GM19463 (cell line): ENCODE results near the gene UGT1A6.

Source experiments
- ATAC-seq: cut with Tn5 transposase; IDR thresholded peaks from one replicate; pipeline ENCODE4 v1.9.1; 2021; ENCODE audit warnings: mild to moderate bottlenecking, moderate library complexity; ENCODE audit not compliant: unreplicated experiment

Gene UGT1A6

DNA sequence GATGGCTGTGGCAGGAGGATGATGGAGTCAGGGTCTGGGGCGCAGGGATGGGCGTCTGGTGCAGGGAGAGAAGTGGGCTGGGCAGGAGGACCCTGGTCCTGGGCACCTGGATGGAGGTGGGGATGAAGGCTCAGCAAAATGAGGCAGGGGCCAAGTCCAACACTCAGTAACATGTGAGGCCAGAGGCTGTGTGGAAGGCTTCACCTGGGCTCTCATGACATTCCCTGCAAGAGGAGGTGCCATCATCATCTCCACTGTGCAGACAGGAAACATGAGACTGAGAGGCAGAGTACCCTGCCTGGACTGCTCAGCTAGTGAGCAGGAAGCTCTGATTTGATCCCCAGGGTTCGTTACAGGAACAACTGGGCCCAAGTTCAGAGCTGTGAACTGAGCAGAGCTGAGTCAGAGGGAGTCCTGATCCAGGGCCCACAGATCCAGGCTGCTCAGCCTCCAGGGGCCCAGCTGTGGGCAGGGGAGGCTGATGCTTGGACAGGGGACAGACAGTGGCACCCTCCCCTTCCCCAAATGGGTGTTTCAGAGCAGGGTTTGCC is 124.7 kb downstream of the UGT1A6 start:
- no peak for ATAC-seq

DNA sequence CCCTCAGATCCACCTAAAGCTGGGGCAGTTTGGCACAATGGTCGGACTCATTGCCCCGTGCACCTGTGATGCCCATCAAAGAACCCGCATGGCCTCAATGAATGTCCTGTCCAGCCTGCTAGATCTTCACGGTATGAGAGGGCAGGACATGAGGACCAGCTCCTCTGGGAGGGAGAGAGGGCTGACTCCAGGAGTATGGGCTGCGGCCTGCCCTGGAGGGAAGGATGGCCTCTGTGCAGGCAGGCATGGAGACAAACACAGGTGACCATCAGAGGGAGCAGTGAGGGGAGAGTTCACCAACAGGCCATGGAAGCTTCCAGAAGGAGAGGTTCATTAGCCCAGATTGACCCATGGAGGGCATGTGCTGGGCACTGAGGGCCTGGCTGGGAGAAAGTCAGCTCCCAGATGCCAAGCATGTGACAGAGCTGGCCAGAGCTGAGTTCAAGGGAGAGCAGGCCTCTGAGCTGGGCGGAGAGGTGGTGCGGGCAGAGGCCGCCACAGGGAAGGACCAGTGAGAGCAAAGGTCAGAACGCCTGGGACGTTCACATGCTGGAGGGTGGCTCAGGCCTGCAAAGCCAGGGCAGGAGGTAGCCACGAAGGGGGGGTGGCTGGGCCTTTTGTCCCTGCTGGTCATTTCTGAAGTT is 125.4 kb downstream of the UGT1A6 start:
- ATAC-seq = no peak

DNA sequence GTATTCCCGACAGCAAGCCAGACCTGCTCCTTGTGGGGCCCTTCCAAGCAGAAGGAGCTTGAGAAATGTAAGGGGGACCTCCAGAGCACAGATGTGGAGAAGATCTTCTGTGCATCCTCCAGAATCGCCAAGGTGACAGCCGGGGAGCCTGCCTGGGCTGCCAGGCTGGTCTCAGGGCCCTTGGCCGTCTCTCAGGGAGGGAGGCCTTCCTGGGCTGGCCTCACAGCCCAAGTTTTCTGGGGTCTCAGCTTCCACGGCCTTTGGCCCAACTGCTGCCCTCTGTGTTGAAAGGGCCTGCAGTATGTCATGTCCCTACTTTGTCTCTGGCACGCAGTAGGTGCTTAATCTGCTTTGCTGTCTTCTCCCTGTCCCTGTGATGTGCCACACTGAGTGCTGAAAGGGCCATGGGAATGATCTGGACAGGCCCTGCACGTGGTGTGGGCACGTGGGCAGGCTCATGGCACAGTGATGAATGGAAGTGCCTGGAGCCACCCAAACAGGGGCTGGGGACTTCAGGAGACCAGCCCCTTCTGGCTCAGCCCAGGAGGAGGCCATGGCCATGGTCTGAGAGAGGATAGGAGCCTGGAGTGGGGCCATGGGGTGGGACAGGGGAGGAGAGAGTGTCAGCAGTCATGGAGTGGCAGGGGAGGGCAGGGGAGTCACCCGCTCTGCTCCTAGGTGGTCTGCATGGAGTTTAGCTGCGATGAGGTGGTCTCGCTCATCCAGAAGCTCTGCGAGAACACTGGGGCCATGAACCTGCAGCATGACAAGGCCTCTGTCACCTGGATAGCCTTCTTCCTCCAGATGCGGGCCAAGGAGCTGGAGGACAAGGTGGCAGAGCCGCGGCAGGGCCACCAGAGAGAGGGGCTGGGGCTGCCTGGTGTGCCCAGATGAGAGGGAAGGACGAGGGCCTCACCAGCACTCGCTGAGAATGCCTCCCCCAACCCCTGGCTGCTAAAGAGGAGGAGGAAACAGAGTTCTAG is 126.2 kb downstream of the UGT1A6 start:
- no peak for ATAC-seq

DNA sequence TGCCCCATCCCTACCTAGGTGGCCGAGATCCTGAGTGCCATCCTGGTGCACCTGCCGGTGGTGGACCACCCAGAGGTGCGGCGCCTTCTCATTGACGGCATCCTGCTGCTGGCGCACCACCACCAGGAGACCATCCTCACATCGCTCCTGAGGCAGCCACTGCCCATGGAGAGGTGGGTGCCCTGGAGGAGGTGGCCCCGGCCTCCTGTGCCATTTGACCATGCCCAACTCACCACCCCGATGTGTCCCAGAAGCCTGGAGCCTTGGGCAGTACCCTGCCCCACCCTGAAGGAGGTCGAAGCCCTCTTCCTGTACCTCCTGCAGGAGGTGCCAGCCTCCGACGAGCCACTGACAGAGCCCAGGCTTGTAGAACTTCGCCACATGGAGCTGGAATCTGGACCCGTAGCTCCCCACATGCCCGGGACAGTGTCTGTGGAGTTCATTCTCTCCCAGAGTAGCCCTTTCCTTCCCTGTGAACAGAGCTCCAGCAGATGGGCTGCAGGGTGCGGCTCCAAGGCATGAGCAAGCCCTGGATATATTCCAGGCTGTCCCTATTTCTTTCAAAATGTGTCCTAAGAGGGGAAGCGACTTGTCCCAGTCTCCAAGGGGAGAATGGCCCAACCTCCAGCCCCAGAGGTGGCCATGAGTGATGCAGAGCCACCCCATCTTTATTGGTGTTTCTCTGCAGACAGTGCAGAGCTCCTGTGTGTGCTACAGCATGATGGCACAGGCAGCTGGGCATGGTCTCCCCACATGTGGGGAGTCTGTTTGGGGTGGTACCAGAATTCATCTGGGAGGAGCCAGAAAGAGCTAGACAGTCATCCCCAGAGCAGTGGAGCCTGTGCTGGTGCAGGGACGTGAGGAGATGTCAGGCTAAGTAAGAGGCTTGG is 127.4 kb downstream of the UGT1A6 start:
- no peak for ATAC-seq

DNA sequence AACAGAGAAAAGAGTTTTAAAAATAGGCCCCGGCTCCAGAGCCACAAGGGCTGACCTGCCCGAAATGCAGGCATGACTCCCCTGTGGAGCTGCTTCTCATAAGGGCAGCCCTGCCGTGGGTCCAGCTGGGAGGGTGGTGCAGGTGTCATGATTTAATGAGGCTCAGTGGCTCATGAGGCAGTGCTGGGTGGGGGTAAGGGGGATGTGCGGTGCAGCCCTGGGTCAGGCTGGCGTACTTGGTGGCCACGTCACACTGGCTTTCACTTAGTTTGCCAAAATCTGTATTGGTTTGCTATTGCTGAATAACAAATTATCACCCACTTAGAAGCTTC is 128.1 kb downstream of the UGT1A6 start:
- ATAC-seq = no peak

DNA sequence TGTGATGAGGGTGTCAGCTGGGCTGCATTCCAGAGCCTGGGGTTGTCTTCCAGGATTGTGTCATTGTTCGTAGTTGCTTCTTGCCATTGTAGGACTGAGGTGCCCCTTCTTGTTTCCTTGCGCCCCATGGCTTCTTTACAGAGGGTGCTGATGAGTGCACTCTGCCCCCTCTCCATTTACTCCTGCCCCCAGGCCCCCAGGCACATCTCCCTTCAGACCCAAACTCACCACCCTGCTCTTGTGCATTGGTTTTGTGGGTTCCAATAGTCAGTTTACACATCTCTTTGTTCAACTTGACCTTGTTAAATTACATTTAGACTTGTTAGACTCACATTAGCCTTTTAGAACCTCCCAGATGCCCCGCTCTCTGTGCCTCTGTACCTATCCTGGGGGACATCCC is 128.5 kb downstream of the UGT1A6 start:
- ATAC-seq = no peak

DNA sequence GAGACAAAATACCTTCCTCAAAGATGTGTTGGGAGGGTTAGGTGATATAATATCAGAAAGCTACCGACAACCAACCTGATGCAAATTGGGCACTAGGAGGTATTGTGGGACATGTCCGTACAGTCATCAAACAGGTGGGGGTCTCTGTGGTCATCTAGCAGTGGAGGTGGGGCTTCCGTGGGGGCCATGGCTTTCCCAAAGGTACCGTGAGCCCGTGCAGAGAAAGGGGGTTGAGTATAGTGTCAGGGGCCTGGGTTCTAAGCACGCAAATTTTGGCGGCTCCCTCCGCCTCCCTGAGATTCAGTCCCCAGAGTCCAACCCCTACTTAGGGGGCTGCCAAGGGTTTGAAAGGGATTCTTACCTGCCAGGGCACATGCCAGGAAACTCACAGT is 129.0 kb downstream of the UGT1A6 start:
- ATAC-seq = no peak

DNA sequence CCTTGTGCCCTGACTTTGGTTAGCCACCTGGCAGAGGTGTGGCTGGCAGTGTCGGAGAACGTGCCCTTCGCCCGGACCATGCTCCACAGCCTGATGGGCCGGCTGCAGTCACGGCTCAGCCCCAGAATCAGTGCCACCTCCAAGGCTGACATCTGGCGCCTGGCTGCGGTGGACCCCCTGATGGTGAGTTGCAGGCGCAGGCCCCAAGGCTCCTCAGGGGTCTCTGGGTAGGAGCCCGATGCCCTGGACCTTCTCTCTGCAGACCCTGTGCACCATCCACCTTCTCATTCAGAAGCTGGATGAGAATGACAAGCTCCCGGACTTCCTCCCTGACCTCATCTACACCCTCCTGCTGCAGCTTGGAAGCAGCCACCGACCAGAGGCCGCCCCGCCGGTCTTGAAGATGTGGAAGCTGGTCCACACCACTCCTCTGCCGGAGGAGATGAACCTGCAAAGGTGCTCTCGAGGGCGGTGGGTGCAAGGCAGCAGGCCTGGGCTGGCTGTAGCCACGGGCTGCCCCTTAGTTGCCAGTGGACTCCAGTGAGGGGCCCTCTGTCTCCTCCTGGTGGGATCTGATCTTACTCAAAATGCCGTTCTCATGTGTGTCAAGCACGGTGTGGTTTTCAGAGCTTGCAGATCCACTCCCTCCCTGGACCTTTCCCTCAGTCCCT is 129.5 kb downstream of the UGT1A6 start:
- no peak for ATAC-seq
